DOHH2 (cell line): ENCODE data around the gene AK9.

ENCODE experiments used
- H3F3A ChIP-seq: fragments of 200-600 bp; sonication (generic), shearing (Covaris generic); 2 replicates; pipeline ENCODE4 v1.6.0; 2016; ENCODE audit warnings: antibody characterized with exemption, mild to moderate bottlenecking; ENCODE audit not compliant: control insufficient read depth, insufficient read depth
- H3K27ac ChIP-seq: fragments of 200-600 bp; sonication (generic); 2 replicates; pipeline ENCODE4 v1.5.1; 2014; ENCODE audit warnings: low read depth, mild to moderate bottlenecking, low read length, moderate library complexity
- H3K27me3 ChIP-seq: fragments of 200-600 bp; sonication (generic); 2 replicates; pipeline ENCODE4 v1.6.1; 2014; ENCODE audit warnings: mild to moderate bottlenecking, low read length, mixed read lengths; ENCODE audit not compliant: control insufficient read depth
- H3K36me3 ChIP-seq: fragments of 200-600 bp; sonication (generic); 2 replicates; pipeline ENCODE4 v1.6.1; 2014; ENCODE audit warnings: mild to moderate bottlenecking, low read length, moderate library complexity, mixed read lengths; ENCODE audit not compliant: control insufficient read depth
- H3K4me1 ChIP-seq: fragments of 200-600 bp; sonication (generic); 2 replicates; pipeline ENCODE4 v1.6.1; 2014; ENCODE audit warnings: mild to moderate bottlenecking, low read length, mixed read lengths; ENCODE audit not compliant: control insufficient read depth
- H3K4me2 ChIP-seq: fragments of 200-600 bp; sonication (generic); 2 replicates; pipeline ENCODE4 v1.6.0; 2014; ENCODE audit warnings: mild to moderate bottlenecking, low read length, moderate library complexity
- H3K4me3 ChIP-seq: fragments of 200-600 bp; sonication (generic); 2 replicates; pipeline ENCODE4 v1.5.1; 2014; ENCODE audit warnings: mild to moderate bottlenecking, low read length, mixed read lengths
- H3K79me2 ChIP-seq: fragments of 200-600 bp; sonication (generic); 2 replicates; pipeline ENCODE4 v1.6.1; 2014; ENCODE audit warnings: mild to moderate bottlenecking, low read length, mixed read lengths; ENCODE audit not compliant: control insufficient read depth
- H3K9me2 ChIP-seq: fragments of 200-600 bp; sonication (generic); replicated peaks from 2 replicates; pipeline ENCODE4 v1.6.1; 2014; ENCODE audit warnings: mild to moderate bottlenecking, low read length, mixed read lengths; ENCODE audit not compliant: control insufficient read depth
- H3K9me3 ChIP-seq: fragments of 200-600 bp; sonication (generic); 2 replicates; pipeline ENCODE4 v1.6.1; 2014; ENCODE audit warnings: antibody characterized with exemption, low read length, mixed read lengths; ENCODE audit not compliant: control insufficient read depth, insufficient read depth
- H4K20me1 ChIP-seq: fragments of 200-600 bp; sonication (generic); 2 replicates; pipeline ENCODE4 v1.6.0; 2014; ENCODE audit warnings: low read depth, mild to moderate bottlenecking, antibody characterized with exemption, low read length, moderate library complexity; ENCODE audit not compliant: control insufficient read depth, insufficient read depth
- EZH2phosphoT487 ChIP-seq: fragments of 200-600 bp; sonication (generic); IDR thresholded peaks from 2 replicates; pipeline ENCODE4 v1.6.1; 2017; ENCODE audit warnings: borderline replicate concordance, mild to moderate bottlenecking, antibody characterized with exemption, low read length, moderate library complexity, mixed read lengths
- TF ChIP-seq, protein P1 (sequence below): fragments of 200-600 bp; sonication (generic); IDR thresholded peaks from one replicate; pipeline ENCODE4 v1.5.1; 2014; ENCODE audit warnings: antibody characterized with exemption, mild to moderate bottlenecking, low read depth, low read length; ENCODE audit not compliant: poor library complexity, severe bottlenecking

Gene AK9

DNA sequence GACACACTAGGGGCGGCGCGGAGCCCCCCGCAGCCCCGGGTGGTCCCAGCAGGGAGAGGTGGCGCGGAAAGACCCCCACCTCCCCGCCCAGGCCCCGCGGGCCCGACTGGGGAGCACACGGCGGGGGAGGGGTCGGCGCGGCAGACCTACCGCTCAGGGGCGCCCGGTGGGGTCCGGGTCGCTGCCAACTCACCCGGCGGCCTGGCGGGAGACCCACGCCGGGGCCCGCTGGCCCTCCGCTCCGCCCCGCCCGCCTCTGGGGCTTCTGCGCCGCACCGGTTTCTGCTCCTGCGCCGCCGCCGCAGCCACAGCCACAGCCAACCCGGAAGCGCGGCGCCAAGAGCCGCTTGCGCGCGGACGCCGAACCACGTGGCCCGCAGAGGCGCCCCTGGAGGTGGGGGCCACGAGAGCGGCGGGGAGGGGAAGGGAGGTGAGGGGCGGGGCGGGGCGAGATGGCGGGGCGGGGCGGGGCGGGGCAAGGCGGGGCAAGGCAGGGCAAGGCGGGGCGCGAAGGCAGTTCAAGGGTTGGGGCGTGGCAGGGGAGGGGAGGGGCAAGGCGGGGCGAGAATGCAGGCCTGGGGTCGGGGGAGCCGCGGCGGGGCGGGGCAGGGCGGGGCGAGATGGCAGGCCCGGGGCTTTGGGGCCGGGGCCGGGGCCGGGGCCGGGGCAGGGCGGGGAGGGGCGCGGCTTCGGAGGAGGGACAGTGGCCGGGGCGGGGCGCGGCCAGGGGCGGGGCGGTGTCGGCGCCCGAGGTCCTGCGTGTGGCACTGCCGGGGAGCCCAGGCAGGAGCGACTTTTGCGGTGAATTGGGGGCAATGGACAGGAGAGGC, 207.9 kb downstream of the AK9 start, which contains the start of gene ZBTB24:
ZBTB24 (minus strand) TSS at position 315 of the 830 bp plus-strand sequence. CDS start 1,193 bp downstream, outside the sequence.
- Histone ChIP-seq H3K4me1 (peaks cover 47% of the 10 kb centered on the region), H3K27me3 (no peaks in the 10 kb centered on the region; the same call in 1 of the 2 replicates), H3K36me3 (peaks cover 38% of the 10 kb centered on the region), H3K27ac (peak within 1 kb of the TSS; percentile 48), H4K20me1 (peaks cover 11% of the 10 kb centered on the region), H3K79me2 (peaks cover 48% of the 10 kb centered on the region), H3K4me3 (peak within 1 kb of the TSS; percentile 91), H3K9me3 (no peaks in the 10 kb centered on the region), H3K9me2 (no peaks in the 10 kb centered on the region), H3F3A (peaks cover 4% of the 10 kb centered on the region), H3K4me2 (peak within 1 kb of the TSS; percentile 75)
- TF ChIP-seq EZH2phosphoT487, result no peak
- TF ChIP-seq, protein P1, sequence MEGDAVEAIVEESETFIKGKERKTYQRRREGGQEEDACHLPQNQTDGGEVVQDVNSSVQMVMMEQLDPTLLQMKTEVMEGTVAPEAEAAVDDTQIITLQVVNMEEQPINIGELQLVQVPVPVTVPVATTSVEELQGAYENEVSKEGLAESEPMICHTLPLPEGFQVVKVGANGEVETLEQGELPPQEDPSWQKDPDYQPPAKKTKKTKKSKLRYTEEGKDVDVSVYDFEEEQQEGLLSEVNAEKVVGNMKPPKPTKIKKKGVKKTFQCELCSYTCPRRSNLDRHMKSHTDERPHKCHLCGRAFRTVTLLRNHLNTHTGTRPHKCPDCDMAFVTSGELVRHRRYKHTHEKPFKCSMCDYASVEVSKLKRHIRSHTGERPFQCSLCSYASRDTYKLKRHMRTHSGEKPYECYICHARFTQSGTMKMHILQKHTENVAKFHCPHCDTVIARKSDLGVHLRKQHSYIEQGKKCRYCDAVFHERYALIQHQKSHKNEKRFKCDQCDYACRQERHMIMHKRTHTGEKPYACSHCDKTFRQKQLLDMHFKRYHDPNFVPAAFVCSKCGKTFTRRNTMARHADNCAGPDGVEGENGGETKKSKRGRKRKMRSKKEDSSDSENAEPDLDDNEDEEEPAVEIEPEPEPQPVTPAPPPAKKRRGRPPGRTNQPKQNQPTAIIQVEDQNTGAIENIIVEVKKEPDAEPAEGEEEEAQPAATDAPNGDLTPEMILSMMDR, result no peak

DNA sequence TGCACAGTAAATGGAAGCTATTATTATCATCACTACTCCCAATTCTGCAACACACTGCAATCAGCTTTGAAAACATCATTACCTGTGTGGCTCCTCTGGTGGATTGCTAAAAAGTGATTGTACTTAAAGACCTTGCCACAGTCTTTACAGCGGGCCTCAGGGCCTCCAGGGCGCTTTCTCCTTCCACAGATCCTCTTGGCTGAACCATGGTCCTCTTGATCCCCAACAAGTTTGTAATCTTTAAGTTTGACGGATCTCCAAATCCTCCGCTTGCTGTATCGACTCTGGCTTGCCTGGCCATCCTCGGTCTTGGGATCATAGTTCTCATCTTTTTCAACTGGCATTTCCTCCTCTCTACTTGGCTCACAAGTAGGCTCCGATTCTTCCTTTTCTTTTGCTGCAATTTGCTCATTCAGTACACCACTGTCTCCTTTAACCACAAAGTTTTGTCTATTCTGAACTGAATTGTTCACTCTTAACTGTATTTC, 210.0 kb downstream of the AK9 start:
- H3K27ac ChIP-seq, result no peak overlapping the region
- TF ChIP-seq, protein P1, result no peak
- no peak for TF ChIP-seq EZH2phosphoT487
- peaks cover 57% of the 10 kb centered on the region for H3K4me1 ChIP-seq

DNA sequence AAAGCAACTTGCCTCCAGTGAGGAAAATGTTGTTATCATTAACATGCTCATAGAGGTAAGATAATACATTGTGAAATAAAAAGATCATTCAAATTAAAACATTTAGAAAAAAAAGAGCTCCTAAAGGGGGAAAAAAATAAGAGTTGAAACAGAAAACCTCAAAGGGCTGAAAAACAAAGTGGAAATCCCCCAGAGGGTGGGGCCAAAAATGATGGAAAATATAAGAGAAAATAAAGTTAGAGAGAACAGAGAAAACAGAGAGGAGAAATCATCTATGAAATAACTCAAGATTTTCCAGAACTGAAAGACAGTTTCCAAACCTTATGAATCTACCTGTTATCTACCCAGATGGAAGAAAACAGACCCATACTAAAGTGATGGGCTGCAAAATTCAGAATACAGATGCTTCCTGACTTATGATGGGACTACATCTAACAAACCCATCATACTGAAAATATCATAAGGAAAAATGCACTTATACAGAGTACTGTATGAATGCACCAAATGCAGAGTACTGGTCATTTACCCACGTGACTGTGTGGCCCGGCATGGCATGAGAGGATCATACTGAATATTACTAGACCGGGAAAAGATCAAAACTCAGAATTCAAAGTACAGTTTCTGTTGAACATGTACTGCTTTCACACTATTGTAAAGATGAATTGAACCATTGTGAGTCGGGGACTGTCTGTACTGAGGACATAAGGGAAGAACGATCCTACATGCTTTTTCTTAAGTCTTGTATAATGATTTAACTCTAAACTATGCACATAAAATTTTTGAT, 212.0 kb downstream of the AK9 start:
- H3K36me3 ChIP-seq, result peaks cover 78% of the 10 kb centered on the region
- H3K9me2 ChIP-seq, result no peaks in the 10 kb centered on the region
- no peak overlapping the region for H3K27ac ChIP-seq
- peaks cover 83% of the 10 kb centered on the region for H3K79me2 ChIP-seq
- H3K27me3 ChIP-seq, result no peaks in the 10 kb centered on the region; the same call in 1 of the 2 replicates
- H3K4me2 ChIP-seq, result peak overlapping the region; percentile 62
- no peaks in the 10 kb centered on the region for H3K9me3 ChIP-seq
- H3K4me1 ChIP-seq, result peaks cover 53% of the 10 kb centered on the region
- H3K4me3 ChIP-seq, result peak overlapping the region; percentile 54
- H4K20me1 ChIP-seq, result peaks cover 15% of the 10 kb centered on the region
- peaks cover 4% of the 10 kb centered on the region for H3F3A ChIP-seq
- no peak for TF ChIP-seq EZH2phosphoT487
- TF ChIP-seq, protein P1, result no peak

More for the DNA sequence above, 210.0 kb downstream of the AK9 start:
- no peaks in the 10 kb centered on the region for H3K9me3 ChIP-seq
- H3F3A ChIP-seq, result peaks cover 4% of the 10 kb centered on the region
- peak overlapping the region; percentile 91 for H3K4me3 ChIP-seq
- peaks cover 15% of the 10 kb centered on the region for H4K20me1 ChIP-seq
- peaks cover 69% of the 10 kb centered on the region for H3K79me2 ChIP-seq
- peaks cover 58% of the 10 kb centered on the region for H3K36me3 ChIP-seq
- H3K4me2 ChIP-seq, result peak overlapping the region; percentile 62
- no peaks in the 10 kb centered on the region for H3K9me2 ChIP-seq
- H3K27me3 ChIP-seq, result no peaks in the 10 kb centered on the region; the same call in 1 of the 2 replicates
